Breast epithelium (tissue), 3 donors: ENCODE results near the gene SNX13.

ENCODE experiments used
- CTCF ChIP-seq, 3 donors: fragments of 450-650 bp; IDR thresholded peaks; one replicate each; pipeline ENCODE4 v1.5.1; 2016 to 2017; ENCODE audit warnings: antibody characterized with exemption in 3 of 3, mild to moderate bottlenecking in 3 of 3, moderate library complexity in 3 of 3
- POLR2A ChIP-seq: fragments of 450-650 bp; IDR thresholded peaks from one replicate; pipeline ENCODE4 v1.6.1; 2016; ENCODE audit warnings: antibody characterized with exemption, mild to moderate bottlenecking, moderate library complexity
- POLR2AphosphoS5 ChIP-seq, 3 donors: sonication (generic); formaldehyde crosslinking; IDR thresholded peaks; one replicate each; pipeline ENCODE4 v1.6.1; 2017; ENCODE audit warnings: antibody characterized with exemption in 3 of 3

GRCh38 chr7:17830206-17830605 is 110.1 kb downstream of the SNX13 start:
- TF ChIP-seq CTCF (IDR thresholded peaks at IDR 0.05) (no peak), POLR2AphosphoS5 (IDR thresholded peaks at IDR 0.05) (no peak), POLR2A (no peak)
